HAP-1 (cell line): ENCODE measurements around the gene TTLL3.

Experiments
- DNase-seq, 2 experiments: peaks; one replicate each; pipeline ENCODE4 v3.0.0-alpha.2; 2016 to 2020; ENCODE audit warnings: low spot score in 2 of 2
- H3K27me3 ChIP-seq: fragments of 250-450 bp; sonication (Bioruptor Pico); 2 replicates; pipeline ENCODE4 v1.5.1; 2020; ENCODE audit warnings: low read depth, mild to moderate bottlenecking, moderate library complexity
- H3K36me3 ChIP-seq: fragments of 250-450 bp; sonication (Bioruptor Pico); replicated peaks from 2 replicates; pipeline ENCODE4 v1.5.1; 2020; ENCODE audit warnings: mild to moderate bottlenecking
- H3K4me1 ChIP-seq: fragments of 250-450 bp; sonication (Bioruptor Pico); 2 replicates; pipeline ENCODE4 v1.5.1; 2020; ENCODE audit warnings: mild to moderate bottlenecking
- H3K4me3 ChIP-seq: fragments of 250-450 bp; sonication (Bioruptor Pico); 2 replicates; pipeline ENCODE4 v1.5.1; 2020; ENCODE audit warnings: mild to moderate bottlenecking, moderate library complexity
- H3K9me3 ChIP-seq: fragments of 250-450 bp; sonication (Bioruptor Pico); 2 replicates; pipeline ENCODE4 v1.5.1; 2020; ENCODE audit warnings: mild to moderate bottlenecking, moderate library complexity
- in situ Hi-C: fragments of 300-500 bp; cut with MboI; formaldehyde crosslinking; loops from 3 replicates; pipeline ENCODE4 v1.14.3; 2020; ENCODE audit warnings: low sequenced_read_pairs, inconsistent platforms, mixed read lengths

TTLL3 gene

DNA sequence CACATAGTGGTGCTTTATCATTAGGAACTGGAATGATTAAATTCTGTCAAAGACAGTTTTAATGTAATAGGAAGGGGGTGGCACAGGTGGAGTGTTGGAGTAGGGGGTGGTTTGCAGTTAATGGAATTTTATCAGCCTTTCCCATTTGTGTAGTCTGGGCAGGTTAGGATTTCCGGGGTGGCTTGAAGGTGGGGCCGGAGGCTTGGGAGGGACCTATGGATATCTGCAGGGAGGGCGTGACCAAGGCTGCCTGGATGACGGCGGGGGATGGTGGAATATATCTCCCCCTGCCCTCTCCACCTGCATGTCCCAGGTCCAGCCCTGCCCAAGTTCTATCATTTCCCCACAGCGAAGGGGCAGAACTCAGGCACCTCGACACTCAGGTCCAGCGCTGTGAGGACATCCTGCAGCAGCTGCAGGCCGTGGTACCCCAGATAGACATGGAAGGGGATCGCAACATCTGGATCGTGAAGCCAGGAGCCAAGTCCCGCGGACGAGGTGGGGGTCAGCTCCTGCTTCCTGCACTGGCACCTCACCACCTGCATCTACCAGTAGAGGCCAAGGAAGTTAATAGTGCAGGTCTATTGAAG lies 15.5 kb downstream of the TTLL3 start:
- Histone ChIP-seq H3K36me3 (peaks cover 33% of the 10 kb centered on the region), H3K9me3 (no peaks in the 10 kb centered on the region), H3K27me3 (no peaks in the 10 kb centered on the region), H3K4me3 (no peak overlapping the region), H3K4me1 (no peaks in the 10 kb centered on the region)
- in situ Hi-C loops: no loop called here
- DNase-seq: no peak

DNA sequence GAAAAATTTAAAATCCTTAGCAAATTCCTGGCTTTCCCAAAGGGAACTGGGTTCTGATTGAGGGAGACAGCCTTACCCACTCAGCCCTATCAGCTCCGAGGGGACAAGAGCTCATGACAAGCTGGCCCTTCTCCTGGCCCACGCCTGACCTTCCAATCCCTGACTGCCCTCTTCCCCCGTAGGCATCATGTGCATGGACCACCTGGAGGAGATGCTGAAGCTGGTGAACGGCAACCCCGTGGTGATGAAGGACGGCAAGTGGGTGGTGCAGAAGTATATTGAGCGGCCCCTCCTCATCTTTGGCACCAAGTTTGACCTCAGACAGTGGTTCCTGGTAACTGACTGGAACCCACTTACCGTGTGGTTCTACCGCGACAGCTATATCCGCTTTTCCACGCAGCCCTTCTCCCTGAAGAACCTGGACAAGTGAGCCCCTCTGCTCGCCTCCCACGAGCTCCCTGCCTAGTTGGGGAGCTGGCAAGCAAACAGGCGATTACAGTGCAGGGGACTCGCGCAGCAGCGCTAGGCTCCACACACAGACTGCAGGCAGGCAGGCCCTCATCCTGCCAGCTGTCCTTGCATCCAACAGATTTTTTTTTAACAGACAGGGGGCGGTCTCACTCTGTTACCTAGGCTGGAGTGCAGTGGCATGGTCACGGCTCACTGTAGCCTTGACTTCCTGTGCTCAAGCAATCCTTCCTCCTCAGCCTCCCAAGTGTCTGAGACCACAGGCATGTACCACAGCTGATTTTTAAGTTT lies 16.9 kb downstream of the TTLL3 start:
- H3K4me1 ChIP-seq: no peaks in the 10 kb centered on the region
- in situ Hi-C loops: no loop called here
- H3K36me3 ChIP-seq: peaks cover 28% of the 10 kb centered on the region
- no peak overlapping the region for H3K4me3 ChIP-seq
- H3K27me3 ChIP-seq: no peaks in the 10 kb centered on the region
- DNase-seq: peak in 1 of 2 experiments; percentile 61
- H3K9me3 ChIP-seq: no peaks in the 10 kb centered on the region

- Histone ChIP-seq H3K4me1 (no peaks in the 10 kb centered on the region), H3K4me3 (no peak overlapping the region), H3K9me3 (no peaks in the 10 kb centered on the region), H3K27me3 (no peaks in the 10 kb centered on the region), H3K36me3 (peaks cover 44% of the 10 kb centered on the region)
- no peak for DNase-seq
- in situ Hi-C loops: no loop called here
Measured at GRCh38 chr3:9828801-9829755, 19.0 kb downstream of the TTLL3 start.

- Histone ChIP-seq H3K36me3 (peaks cover 62% of the 10 kb centered on the region), H3K27me3 (no peaks in the 10 kb centered on the region), H3K4me1 (no peaks in the 10 kb centered on the region), H3K4me3 (no peak overlapping the region), H3K9me3 (no peaks in the 10 kb centered on the region)
- in situ Hi-C loops: no loop called here
- no peak for DNase-seq
Measured at GRCh38 chr3:9831253-9831652, 21.2 kb downstream of the TTLL3 start.

DNA sequence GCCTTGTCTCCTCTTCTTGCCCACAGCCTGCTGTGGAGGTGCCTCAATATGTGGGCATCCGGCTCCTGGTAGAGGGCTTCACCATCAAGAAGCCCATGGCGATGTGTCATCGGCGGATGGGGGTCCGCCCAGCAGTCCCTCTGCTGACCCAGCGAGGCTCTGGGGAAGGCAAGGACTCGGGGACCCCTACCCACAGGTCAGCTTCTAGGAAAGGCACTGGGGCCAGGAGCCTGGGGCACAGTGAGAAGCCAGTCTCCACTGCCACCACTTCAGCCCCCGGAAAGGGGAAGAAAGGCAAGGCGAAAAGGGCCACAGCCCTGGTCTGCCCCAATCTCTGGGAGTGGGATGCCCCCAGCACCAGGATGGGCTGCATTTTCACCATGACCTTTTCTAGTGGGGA lies 23.0 kb downstream of the TTLL3 start:
- no peaks in the 10 kb centered on the region for H3K4me1 ChIP-seq
- no peak for DNase-seq
- H3K36me3 ChIP-seq: peaks cover 65% of the 10 kb centered on the region
- in situ Hi-C loops: no loop called here
- no peaks in the 10 kb centered on the region for H3K27me3 ChIP-seq
- H3K9me3 ChIP-seq: no peaks in the 10 kb centered on the region
- no peak overlapping the region for H3K4me3 ChIP-seq

DNA sequence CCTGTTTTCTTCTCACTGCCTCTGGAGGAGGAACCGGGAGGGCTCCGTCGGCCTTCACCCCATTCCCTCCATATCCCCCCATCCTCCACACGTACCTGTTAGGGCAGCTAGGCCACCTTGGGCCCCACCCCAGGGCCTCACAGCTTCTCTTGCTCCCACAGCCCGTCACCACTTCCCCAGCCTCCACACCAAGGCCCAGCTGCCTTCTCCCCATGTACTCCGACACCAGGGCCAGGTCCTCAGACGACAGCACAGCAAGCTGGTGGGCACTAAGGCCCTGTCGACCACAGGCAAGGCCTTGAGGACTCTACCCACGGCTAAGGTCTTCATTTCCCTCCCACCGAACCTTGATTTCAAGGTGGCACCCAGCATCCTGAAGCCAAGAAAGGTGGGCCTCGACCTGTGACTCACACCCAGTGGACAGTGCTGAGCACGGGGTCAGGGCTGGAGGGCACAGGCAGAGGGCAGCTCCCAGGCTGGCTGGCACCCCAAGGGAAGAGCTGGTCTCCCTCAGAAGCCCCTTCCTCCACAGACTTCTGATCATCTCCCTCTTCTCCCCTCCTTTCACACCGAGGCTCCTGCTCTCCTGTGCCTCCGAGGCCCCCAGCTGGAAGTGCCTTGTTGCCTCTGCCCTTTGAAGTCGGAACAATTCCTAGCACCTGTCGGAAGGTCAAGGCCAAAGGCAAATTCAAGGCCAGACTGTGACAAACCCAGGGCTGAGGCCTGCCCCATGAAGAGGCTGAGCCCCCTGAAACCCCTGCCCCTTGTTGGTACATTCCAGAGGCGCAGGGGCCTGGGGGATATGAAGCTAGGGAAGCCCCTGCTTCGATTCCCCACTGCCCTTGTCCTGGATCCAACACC lies 24.7 kb downstream of the TTLL3 start:
- Histone ChIP-seq H3K9me3 (no peaks in the 10 kb centered on the region), H3K4me1 (no peaks in the 10 kb centered on the region), H3K4me3 (no peak overlapping the region), H3K36me3 (peaks cover 63% of the 10 kb centered on the region), H3K27me3 (no peaks in the 10 kb centered on the region)
- in situ Hi-C loops: no loop called here
- no peak for DNase-seq

GRCh38 chr3:9837701-9838582 lies 27.9 kb downstream of the TTLL3 start:
- no peak overlapping the region for H3K4me3 ChIP-seq
- in situ Hi-C loops: no loop called here
- no peaks in the 10 kb centered on the region for H3K4me1 ChIP-seq
- DNase-seq: no peak
- peaks cover 81% of the 10 kb centered on the region for H3K36me3 ChIP-seq
- no peaks in the 10 kb centered on the region for H3K9me3 ChIP-seq
- H3K27me3 ChIP-seq: no peaks in the 10 kb centered on the region

DNA sequence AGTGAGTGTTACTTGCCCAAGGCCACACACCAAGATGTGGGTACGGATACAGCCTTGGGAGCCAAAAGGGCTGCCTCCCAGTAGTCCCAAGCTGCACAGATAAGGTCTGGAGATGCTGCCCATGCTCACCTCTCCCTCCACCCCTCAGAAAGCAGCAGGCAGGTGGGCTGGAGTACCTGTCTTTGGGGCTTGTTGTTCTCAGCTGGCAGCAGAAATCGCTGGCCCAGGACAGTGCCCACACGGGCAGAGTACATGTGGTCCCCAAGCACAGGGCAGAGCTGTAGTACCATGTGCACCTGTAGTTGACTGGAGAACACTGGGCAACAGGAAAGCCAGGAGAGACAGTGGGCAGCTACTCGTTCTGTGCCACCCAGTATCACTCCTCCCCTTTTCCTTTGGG lies 28.8 kb downstream of the TTLL3 start:
- Histone ChIP-seq H3K36me3 (peaks cover 73% of the 10 kb centered on the region), H3K27me3 (no peaks in the 10 kb centered on the region), H3K4me3 (no peak overlapping the region), H3K4me1 (no peaks in the 10 kb centered on the region), H3K9me3 (no peaks in the 10 kb centered on the region)
- no peak for DNase-seq
- in situ Hi-C loops: no loop called here

DNA sequence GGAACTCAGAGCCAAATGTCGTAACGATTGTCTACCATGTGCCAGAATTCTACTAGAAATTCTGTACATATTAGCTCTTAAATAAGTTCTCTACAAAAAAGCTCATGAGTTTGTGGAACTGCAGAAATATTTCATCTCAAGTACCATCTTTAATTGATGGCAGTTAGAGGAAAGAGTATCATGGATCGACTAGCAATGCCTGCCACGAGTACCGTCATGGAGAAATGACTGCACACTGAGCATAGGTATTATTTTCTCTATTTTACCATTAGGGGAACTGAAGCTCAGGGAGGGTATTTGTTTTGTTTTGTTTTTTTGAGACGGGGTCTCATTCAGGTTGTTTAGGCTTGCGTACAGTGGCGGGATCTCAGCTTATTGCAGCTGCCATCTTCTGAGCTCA lies 31.0 kb downstream of the TTLL3 start:
- Histone ChIP-seq H3K4me3 (no peak overlapping the region), H3K27me3 (no peaks in the 10 kb centered on the region), H3K9me3 (no peaks in the 10 kb centered on the region), H3K36me3 (peaks cover 53% of the 10 kb centered on the region), H3K4me1 (peaks cover 4% of the 10 kb centered on the region)
- no peak for DNase-seq
- in situ Hi-C loops: no loop called here

DNA sequence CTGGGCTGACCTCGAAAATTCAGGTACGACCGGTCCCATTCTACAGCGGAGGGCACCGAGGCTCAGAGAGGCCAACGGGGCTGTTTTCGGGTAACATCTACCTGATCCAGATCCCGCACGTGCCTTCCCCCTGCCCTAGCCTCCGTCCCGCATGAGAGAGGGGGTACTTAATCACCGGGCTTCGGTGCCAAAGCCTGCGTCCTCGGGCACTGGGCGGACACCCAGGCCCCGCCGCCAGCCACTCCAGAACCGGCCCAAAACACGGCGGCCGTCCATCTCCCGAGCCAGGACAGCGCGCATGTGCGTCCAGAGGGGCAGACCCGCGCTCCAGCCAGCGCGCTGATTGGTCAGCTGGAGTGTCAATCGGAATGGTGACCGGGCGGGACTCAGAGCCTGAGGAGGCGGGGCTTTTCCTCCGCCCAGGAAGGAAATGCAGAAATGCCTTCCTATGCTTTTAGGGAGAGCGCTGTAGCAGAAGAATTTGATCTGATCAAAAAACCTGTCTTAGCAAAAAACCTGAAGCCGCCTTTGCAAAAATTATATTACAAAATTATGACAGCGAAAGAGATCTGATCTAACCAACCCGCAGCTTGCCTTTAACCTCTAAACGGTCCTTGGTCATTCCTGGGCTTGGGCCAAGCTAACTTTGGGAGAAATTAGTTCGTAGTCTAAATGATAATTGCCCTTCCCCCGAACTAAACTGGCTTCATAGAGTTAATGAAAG lies 33.8 kb downstream of the TTLL3 start, which contains the start of gene RPUSD3:
RPUSD3 (minus strand) TSS at position 294 of the 724 bp plus-strand sequence; CDS start at position 276, 18 bp downstream.
- peak; percentile 83 to 98 for DNase-seq
- Histone ChIP-seq H3K9me3 (no peaks in the 10 kb centered on the region), H3K4me3 (peak within 1 kb of the TSS; percentile 78), H3K27me3 (no peaks in the 10 kb centered on the region), H3K36me3 (peaks cover 32% of the 10 kb centered on the region), H3K4me1 (peaks cover 21% of the 10 kb centered on the region)
- in situ Hi-C loops: no loop called here

DNA sequence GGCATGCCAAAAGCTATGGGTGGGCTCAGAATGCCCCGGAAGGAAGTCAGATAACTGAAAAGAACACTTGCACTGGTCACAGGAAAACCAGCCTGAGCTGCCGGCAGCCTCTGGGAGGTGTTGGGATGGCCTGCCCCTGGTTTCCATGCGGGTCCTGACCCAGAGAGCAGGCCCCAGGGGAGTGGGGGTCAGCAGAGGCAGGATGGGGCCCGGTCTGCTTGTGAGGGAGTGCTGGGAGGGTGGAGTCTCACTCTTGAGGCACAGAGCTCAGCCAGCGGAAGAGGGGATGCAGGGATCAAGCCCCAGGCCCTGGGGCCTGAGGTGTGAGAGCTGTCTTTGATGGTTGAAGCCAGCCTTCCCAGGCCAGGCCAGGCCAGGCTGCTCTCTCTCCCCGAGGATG lies 36.2 kb downstream of the TTLL3 start:
- no peak for DNase-seq
- in situ Hi-C loops: no loop called here
- H3K4me3 ChIP-seq: no peak overlapping the region
- peaks cover 26% of the 10 kb centered on the region for H3K4me1 ChIP-seq
- no peaks in the 10 kb centered on the region for H3K27me3 ChIP-seq
- H3K36me3 ChIP-seq: peaks cover 12% of the 10 kb centered on the region
- H3K9me3 ChIP-seq: no peaks in the 10 kb centered on the region

DNA sequence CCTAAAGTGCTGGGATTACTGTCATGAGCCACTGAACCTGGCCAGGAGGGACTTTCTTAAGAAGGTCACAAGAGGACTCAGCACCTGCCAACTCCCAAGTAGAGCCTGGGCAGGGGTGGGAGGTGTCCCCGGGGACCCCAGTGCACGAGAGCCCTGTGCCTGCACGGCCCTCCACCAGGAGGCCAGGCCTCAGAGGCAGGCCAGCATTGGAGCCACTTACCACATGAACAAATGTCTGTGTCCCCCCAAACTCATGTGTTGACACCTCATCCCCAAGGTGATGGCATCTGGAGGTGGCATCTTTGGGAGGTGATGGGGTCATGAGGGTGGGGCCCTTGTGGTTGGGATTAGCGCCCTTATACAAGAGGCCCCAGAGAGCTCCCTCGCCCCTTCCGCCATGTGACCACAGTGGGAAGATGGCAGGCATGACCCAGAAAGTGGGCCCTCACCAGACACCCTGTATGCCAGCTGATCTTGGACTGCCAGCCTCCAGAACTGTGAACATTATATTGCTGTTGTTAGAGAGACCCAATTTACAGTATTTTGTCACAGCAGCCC lies 36.9 kb downstream of the TTLL3 start:
- H3K27me3 ChIP-seq: no peaks in the 10 kb centered on the region
- DNase-seq: no peak
- no peaks in the 10 kb centered on the region for H3K9me3 ChIP-seq
- H3K4me3 ChIP-seq: no peak overlapping the region
- in situ Hi-C loops: no loop called here
- peaks cover 5% of the 10 kb centered on the region for H3K36me3 ChIP-seq
- H3K4me1 ChIP-seq: peaks cover 26% of the 10 kb centered on the region
